CD4-positive, CD25-positive, alpha-beta regulatory T cell (primary cell): ENCODE measurements around the gene PITRM1. TPM values are rescaled to one million over a fixed set of nuclear protein-coding genes. Genes with fewer than 3 reads are reported as not detected.

Experiments
- ATAC-seq, 2 donors: fragments of 150-1000 bp; cut with Tn5 transposase; one replicate each; pipeline ENCODE4 v1.10.0; 2021; ENCODE audit warnings: low read depth in 2 of 2, moderate number of reproducible peaks in 2 of 2, moderate library complexity in 1 of 2
- DNase-seq, 3 donors: peaks; one replicate each; pipeline versions ENCODE4 v3.0.0 to v3.0.0-alpha.2; 2012 to 2022; ENCODE audit warnings: mixed read lengths in 1 of 3
- H3K27ac ChIP-seq: one replicate; pipeline ENCODE4 v1.7.0; 2013; ENCODE audit warnings: mild to moderate bottlenecking, low read length; ENCODE audit not compliant: insufficient read depth, poor library complexity, severe bottlenecking
- H3K27me3 ChIP-seq: one replicate; pipeline ENCODE4 v1.7.0; 2013; ENCODE audit warnings: low read length; ENCODE audit not compliant: control insufficient read depth, insufficient read depth
- H3K36me3 ChIP-seq: one replicate; pipeline ENCODE4 v1.7.0; 2013; ENCODE audit warnings: mild to moderate bottlenecking, low read length, moderate library complexity; ENCODE audit not compliant: control insufficient read depth, insufficient read depth
- H3K4me1 ChIP-seq: 2 replicates; pipeline ENCODE4 v1.7.0; 2013; ENCODE audit warnings: mild to moderate bottlenecking, low read length; ENCODE audit not compliant: insufficient read depth, control insufficient read depth, poor library complexity, severe bottlenecking
- H3K4me3 ChIP-seq: one replicate; pipeline ENCODE4 v1.7.0; 2013; ENCODE audit warnings: low read depth, mild to moderate bottlenecking, low read length, moderate library complexity
- H3K9me3 ChIP-seq, 2 experiments: 1 replicate in 1 of 2; 2 replicates in 1 of 2; pipeline ENCODE4 v1.7.0; 2013; ENCODE audit warnings: low read length in 2 of 2, mild to moderate bottlenecking in 1 of 2, moderate library complexity in 1 of 2; ENCODE audit not compliant: control insufficient read depth in 2 of 2
- H3K27ac Mint-ChIP-seq, 3 donors: one replicate each; pipeline ENCODE4 v1.8.0; 2020 to 2022; ENCODE audit warnings: mild to moderate bottlenecking in 3 of 3, mixed read lengths in 3 of 3, moderate library complexity in 2 of 3
- H3K27me3 Mint-ChIP-seq: one replicate; pipeline ENCODE4 v1.8.0; 2022; ENCODE audit warnings: mild to moderate bottlenecking, mixed read lengths
- H3K36me3 Mint-ChIP-seq: one replicate; pipeline ENCODE4 v1.8.0; 2020; ENCODE audit warnings: mixed read lengths
- H3K4me1 Mint-ChIP-seq, 4 donors: one replicate each; pipeline ENCODE4 v1.8.0; 2020 to 2022; ENCODE audit warnings: mixed read lengths in 4 of 4, mild to moderate bottlenecking in 1 of 4
- H3K4me3 Mint-ChIP-seq, 4 donors: one replicate each; pipeline ENCODE4 v1.8.0; 2020 to 2022; ENCODE audit warnings: mild to moderate bottlenecking in 4 of 4, mixed read lengths in 4 of 4, moderate library complexity in 3 of 4
- H3K9me3 Mint-ChIP-seq, 7 donors: one replicate each; pipeline ENCODE4 v1.8.0; 2020 to 2022; ENCODE audit warnings: mixed read lengths in 7 of 7, mild to moderate bottlenecking in 3 of 7, moderate library complexity in 2 of 7
- polyA plus RNA-seq, 4 donors: library from polyadenylated mRNA; unstranded; fragments of 300-500 nt; fragmentation: Illumina TruSeq; gene quantifications; one replicate each; pipeline ENCODE4 v1.2.3, GENCODE V29; 2021
- total RNA-seq: library from RNA; stranded (reverse); gene quantifications from one replicate; pipeline ENCODE4 v1.2.3, GENCODE V29; 2022

Gene PITRM1
- total and polyA plus RNA-seq, 5 donors from 2014 or later, result 28.8 to 71.6 (median 35.5) TPM

- Histone ChIP-seq H3K27me3 (peaks cover 9% of the 10 kb centered on the region), H3K9me3 (no peaks in the 10 kb centered on the region), H3K4me1 (peaks cover 6% of the 10 kb centered on the region), H3K27ac (no peak overlapping the region), H3K36me3 (no peaks in the 10 kb centered on the region), H3K4me3 (peak overlapping the region; percentile 21)
- H3K4me1 Mint-ChIP-seq, result peaks cover 0 to 10% (median 5%) of the 10 kb centered on the region in 4 donors
- H3K36me3 Mint-ChIP-seq, result no peaks in the 10 kb centered on the region
- peak; percentile 90 to 97 for ATAC-seq
- DNase-seq, result peak in 2 of 3 donors; percentile 45 to 69
- no peak overlapping the region for H3K4me3 Mint-ChIP-seq
- H3K27me3 Mint-ChIP-seq, result peaks cover 35% of the 10 kb centered on the region
- H3K27ac Mint-ChIP-seq, result peak overlapping the region in 1 of 3 donors; percentile 73
- H3K9me3 Mint-ChIP-seq, result peaks cover 0 to 3% (median 0%) of the 10 kb centered on the region in 7 donors
Measured at GRCh38 chr10:3186368-3186767, 13.8 kb upstream of the PITRM1 start.

- H3K4me3 Mint-ChIP-seq, result no peak overlapping the region
- H3K36me3 Mint-ChIP-seq, result no peaks in the 10 kb centered on the region
- DNase-seq, result no peak
- H3K9me3 ChIP-seq, result no peaks in the 10 kb centered on the region
- no peaks in the 10 kb centered on the region for H3K36me3 ChIP-seq
- H3K4me1 ChIP-seq, result peaks cover 6% of the 10 kb centered on the region
- peaks cover 0 to 10% (median 5%) of the 10 kb centered on the region in 4 donors for H3K4me1 Mint-ChIP-seq
- H3K4me3 ChIP-seq, result no peak overlapping the region
- peaks cover 32% of the 10 kb centered on the region for H3K27me3 Mint-ChIP-seq
- H3K27ac ChIP-seq, result no peak overlapping the region
- ATAC-seq, result no peak
- peaks cover 9% of the 10 kb centered on the region for H3K27me3 ChIP-seq
- H3K9me3 Mint-ChIP-seq, result peaks cover 0 to 3% (median 0%) of the 10 kb centered on the region in 7 donors
- no peak overlapping the region for H3K27ac Mint-ChIP-seq
Measured at GRCh38 chr10:3185386-3185785, 12.8 kb upstream of the PITRM1 start.

GRCh38 chr10:3180355-3181025 lies 7.9 kb upstream of the PITRM1 start:
- Histone ChIP-seq H3K9me3 (no peaks in the 10 kb centered on the region), H3K36me3 (no peaks in the 10 kb centered on the region), H3K27ac (no peak overlapping the region), H3K27me3 (peaks cover 17% of the 10 kb centered on the region), H3K4me3 (no peak overlapping the region), H3K4me1 (no peaks in the 10 kb centered on the region)
- Mint-ChIP-seq H3K4me1 (no peaks in the 10 kb centered on the region), H3K9me3 (peaks cover 0 to 3% (median 0%) of the 10 kb centered on the region in 7 donors), H3K27ac (peak overlapping the region in 1 of 3 donors; percentile 62), H3K36me3 (no peaks in the 10 kb centered on the region), H3K4me3 (peak overlapping the region in 1 of 4 donors; percentile 48), H3K27me3 (peaks cover 51% of the 10 kb centered on the region)
- ATAC-seq (no peak), DNase-seq (no peak)

- no peaks in the 10 kb centered on the region for H3K36me3 ChIP-seq
- H3K4me3 Mint-ChIP-seq, result no peak overlapping the region
- H3K36me3 Mint-ChIP-seq, result no peaks in the 10 kb centered on the region
- no peak overlapping the region for H3K27ac Mint-ChIP-seq
- peaks cover 51% of the 10 kb centered on the region for H3K27me3 Mint-ChIP-seq
- H3K4me1 Mint-ChIP-seq, result no peaks in the 10 kb centered on the region
- H3K4me1 ChIP-seq, result no peaks in the 10 kb centered on the region
- H3K9me3 Mint-ChIP-seq, result peaks cover 0 to 3% (median 0%) of the 10 kb centered on the region in 7 donors
- ATAC-seq (no peak), DNase-seq (no peak)
- no peaks in the 10 kb centered on the region for H3K9me3 ChIP-seq
- H3K27me3 ChIP-seq, result peaks cover 17% of the 10 kb centered on the region
- no peak overlapping the region for H3K4me3 ChIP-seq
- H3K27ac ChIP-seq, result no peak overlapping the region
Measured at GRCh38 chr10:3179174-3179573, 6.6 kb upstream of the PITRM1 start.

GRCh38 chr10:3178042-3178441 lies 5.5 kb upstream of the PITRM1 start:
- Mint-ChIP-seq H3K4me1 (peaks cover 0 to 5% (median 1%) of the 10 kb centered on the region in 4 donors), H3K9me3 (peaks cover 0 to 3% (median 0%) of the 10 kb centered on the region in 7 donors), H3K27ac (no peak overlapping the region), H3K27me3 (peaks cover 48% of the 10 kb centered on the region), H3K36me3 (no peaks in the 10 kb centered on the region), H3K4me3 (no peak overlapping the region)
- Histone ChIP-seq H3K27ac (no peak overlapping the region), H3K4me1 (no peaks in the 10 kb centered on the region), H3K9me3 (no peaks in the 10 kb centered on the region), H3K36me3 (no peaks in the 10 kb centered on the region), H3K4me3 (no peak overlapping the region), H3K27me3 (peaks cover 17% of the 10 kb centered on the region)
- ATAC-seq (no peak), DNase-seq (no peak)

- DNase-seq (no peak), ATAC-seq (peak; percentile 8 to 11)
- Histone ChIP-seq H3K27me3 (peaks cover 6% of the 10 kb centered on the region), H3K36me3 (peaks cover 17% of the 10 kb centered on the region), H3K4me1 (peaks cover 22% of the 10 kb centered on the region), H3K4me3 (peak overlapping the region; percentile 19), H3K9me3 (no peaks in the 10 kb centered on the region), H3K27ac (peak overlapping the region; percentile 41)
- H3K27ac Mint-ChIP-seq, result peak overlapping the region; percentile 86 to 93 (median 91)
- peaks cover 4% of the 10 kb centered on the region for H3K36me3 Mint-ChIP-seq
- peaks cover 18% of the 10 kb centered on the region for H3K27me3 Mint-ChIP-seq
- peaks cover 0 to 2% (median 0%) of the 10 kb centered on the region in 7 donors for H3K9me3 Mint-ChIP-seq
- H3K4me3 Mint-ChIP-seq, result peak overlapping the region; percentile 84 to 94 (median 88)
- peaks cover 5 to 31% (median 11%) of the 10 kb centered on the region in 4 donors for H3K4me1 Mint-ChIP-seq
Measured at GRCh38 chr10:3173171-3173878, 743 bp upstream of the PITRM1 start.

- Histone ChIP-seq H3K4me3 (peak overlapping the region; percentile 81), H3K27me3 (no peaks in the 10 kb centered on the region), H3K36me3 (peaks cover 30% of the 10 kb centered on the region), H3K4me1 (peaks cover 22% of the 10 kb centered on the region), H3K9me3 (no peaks in the 10 kb centered on the region), H3K27ac (peak overlapping the region; percentile 85)
- Mint-ChIP-seq H3K9me3 (no peaks in the 10 kb centered on the region), H3K36me3 (peaks cover 5% of the 10 kb centered on the region), H3K27ac (peak overlapping the region; percentile 82 to 93 (median 89)), H3K4me1 (peaks cover 5 to 31% (median 13%) of the 10 kb centered on the region in 4 donors), H3K4me3 (peak overlapping the region; percentile 87 to 97 (median 90)), H3K27me3 (peaks cover 8% of the 10 kb centered on the region)
- DNase-seq, result peak in 1 of 3 donors; percentile 73
- no peak for ATAC-seq
Measured at GRCh38 chr10:3172081-3172445, 519 bp downstream of the PITRM1 start.
